HG03066 (cell line): ENCODE data around the gene OARD1.

Source experiments
- ATAC-seq: cut with Tn5 transposase; IDR thresholded peaks from one replicate; pipeline ENCODE4 v1.9.1; 2021; ENCODE audit warnings: low read depth; ENCODE audit not compliant: unreplicated experiment

The OARD1 gene

GRCh38 chr6:41075651-41076626, 3.8 kb upstream of the OARD1 start:
- ATAC-seq = no peak

GRCh38 chr6:41074692-41075436, 2.7 kb upstream of the OARD1 start:
- no peak for ATAC-seq

GRCh38 chr6:41073968-41074691, 2.0 kb upstream of the OARD1 start:
- ATAC-seq = no peak

GRCh38 chr6:41073203-41073967, 1.2 kb upstream of the OARD1 start:
- peak; percentile 31 for ATAC-seq

- peak; percentile 60 for ATAC-seq
Observed at GRCh38 chr6:41072836-41073202, 663 bp upstream of the OARD1 start, which contains the start of gene NFYA. Gene NFYA (plus strand): TSS chr6:41072974. CDS start chr6:41079090, 6,116 bp downstream.

GRCh38 chr6:41071501-41071922, 644 bp downstream of the OARD1 start:
- no peak for ATAC-seq

- ATAC-seq = no peak
Observed at GRCh38 chr6:41066867-41067304, 5.3 kb downstream of the OARD1 start.

- ATAC-seq = no peak
Observed at GRCh38 chr6:41065550-41066026, 6.6 kb downstream of the OARD1 start.

GRCh38 chr6:41064841-41065240, 7.3 kb downstream of the OARD1 start:
- ATAC-seq = no peak

GRCh38 chr6:41063884-41064285, 8.3 kb downstream of the OARD1 start:
- ATAC-seq = no peak

GRCh38 chr6:41062056-41062455, 10.1 kb downstream of the OARD1 start:
- ATAC-seq = no peak

GRCh38 chr6:41061196-41061726, 10.9 kb downstream of the OARD1 start:
- no peak for ATAC-seq

- ATAC-seq = no peak
Observed at GRCh38 chr6:41059556-41059955, 12.6 kb downstream of the OARD1 start.

GRCh38 chr6:41058783-41059181, 13.4 kb downstream of the OARD1 start:
- no peak for ATAC-seq

- ATAC-seq = no peak
Observed at GRCh38 chr6:41056768-41057490, 15.2 kb downstream of the OARD1 start.

- no peak for ATAC-seq
Observed at GRCh38 chr6:41055149-41055548, 17.0 kb downstream of the OARD1 start.

- no peak for ATAC-seq
Observed at GRCh38 chr6:41054511-41054910, 17.6 kb downstream of the OARD1 start.

GRCh38 chr6:41053041-41053440, 19.1 kb downstream of the OARD1 start, which contains the start of gene APOBEC2:
Gene APOBEC2 (plus strand): TSS chr6:41053202. CDS start chr6:41053348, 146 bp downstream.
- ATAC-seq = no peak

GRCh38 chr6:41051873-41052272, 20.3 kb downstream of the OARD1 start:
- no peak for ATAC-seq
